Type B pancreatic cell (in vitro differentiated cells): ENCODE measurements around the gene HCRT. TPM values are rescaled to one million over a fixed set of nuclear protein-coding genes. Genes with fewer than 3 reads are reported as not detected.
"Not testable (repeated sequence)": the region's sequence is repeated elsewhere in the genome, so short reads cannot be mapped to it uniquely, and the experiment has no call there.

Experiments
- DNase-seq: peaks from one replicate; pipeline ENCODE4 v3.0.0; 2021; ENCODE audit warnings: mixed read lengths; ENCODE audit not compliant: unreplicated experiment; ENCODE audit errors: extremely low spot score
- H3K27ac Mint-ChIP-seq: 2 replicates; pipeline ENCODE4 v1.8.0; 2021; ENCODE audit warnings: mild to moderate bottlenecking, mixed read lengths
- H3K27me3 Mint-ChIP-seq: 2 replicates; pipeline ENCODE4 v1.8.0; 2021; ENCODE audit warnings: mixed read lengths
- H3K36me3 Mint-ChIP-seq: 2 replicates; pipeline ENCODE4 v1.8.0; 2021; ENCODE audit warnings: mixed read lengths
- H3K4me1 Mint-ChIP-seq: one replicate; pipeline ENCODE4 v1.8.0; 2021; ENCODE audit warnings: mixed read lengths; ENCODE audit not compliant: unreplicated experiment
- H3K4me3 Mint-ChIP-seq: 2 replicates; pipeline ENCODE4 v1.8.0; 2021; ENCODE audit warnings: mild to moderate bottlenecking, mixed read lengths
- H3K9me3 Mint-ChIP-seq: 2 replicates; pipeline ENCODE4 v1.8.0; 2021; ENCODE audit warnings: mixed read lengths
- CTCF ChIP-seq: fragments of 200-600 bp; sonication (generic); conservative IDR thresholded peaks from 2 replicates; pipeline ENCODE4 v1.5.0; 2021; ENCODE audit warnings: antibody characterized with exemption, mild to moderate bottlenecking
- total RNA-seq: library from RNA; stranded (reverse); gene quantifications from 2 replicates; pipeline ENCODE4 v1.2.1, GENCODE V29; 2021; ENCODE audit warnings: low replicate concordance

HCRT gene
- total RNA-seq, 1 donor from 2014 or later = not detected

DNA sequence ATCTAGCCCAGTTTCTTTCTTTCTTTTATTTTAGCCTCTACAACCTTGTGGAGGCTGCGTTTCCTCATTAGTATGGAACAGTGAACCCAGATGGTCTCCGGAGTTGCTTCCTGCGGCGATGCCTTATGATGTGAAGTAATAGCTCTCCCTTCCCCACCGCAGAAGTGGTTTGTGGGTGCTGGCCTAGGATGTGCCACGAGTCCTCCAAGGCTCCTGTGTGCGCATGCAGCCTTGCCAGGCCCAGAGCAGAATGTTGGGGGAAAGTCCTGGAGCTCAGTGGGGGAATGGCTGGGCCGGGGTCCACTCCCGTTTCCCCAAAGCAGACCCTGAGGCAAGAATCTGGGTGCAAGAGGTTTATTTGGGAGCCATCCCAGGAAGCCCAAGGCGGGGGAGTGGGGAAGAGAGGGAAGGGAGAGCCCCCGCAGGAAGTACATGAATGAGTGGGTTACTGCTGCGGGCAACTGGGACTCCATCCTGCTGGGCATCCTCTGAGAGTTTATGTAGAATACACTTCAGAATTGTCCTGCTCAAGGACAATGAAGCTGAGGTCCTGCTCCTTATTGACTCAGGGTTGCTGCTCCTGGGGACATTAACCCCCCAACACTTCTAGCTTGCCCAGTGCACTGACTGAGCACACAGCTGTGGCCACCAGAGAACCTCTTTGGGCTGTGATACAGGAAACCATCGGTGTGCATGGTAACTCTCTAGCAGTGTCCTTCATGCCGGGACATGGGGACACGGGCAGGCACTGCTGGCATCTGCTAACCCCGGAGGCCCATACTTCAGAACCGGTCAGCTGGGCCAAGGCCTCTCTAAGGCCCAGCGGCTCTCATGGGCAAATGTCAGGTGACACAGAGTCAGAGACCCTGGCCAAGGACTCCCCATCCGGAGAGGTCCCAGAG, 3.7 kb upstream of the HCRT start:
- no peaks in the 10 kb centered on the region for H3K9me3 Mint-ChIP-seq
- no peak overlapping the region for H3K4me3 Mint-ChIP-seq
- no peaks in the 10 kb centered on the region for H3K36me3 Mint-ChIP-seq
- H3K27me3 Mint-ChIP-seq = peaks cover 29% of the 10 kb centered on the region
- no peak overlapping the region for H3K27ac Mint-ChIP-seq
- TF ChIP-seq CTCF = no peak
- DNase-seq = no peak
- no peaks in the 10 kb centered on the region for H3K4me1 Mint-ChIP-seq

- DNase-seq = no peak
- Mint-ChIP-seq H3K27me3 (peaks cover 40% of the 10 kb centered on the region), H3K9me3 (no peaks in the 10 kb centered on the region), H3K4me1 (no peaks in the 10 kb centered on the region), H3K27ac (no peak overlapping the region), H3K36me3 (no peaks in the 10 kb centered on the region), H3K4me3 (no peak overlapping the region)
- TF ChIP-seq CTCF = no peak
Observed at GRCh38 chr17:42187833-42188232, 2.6 kb upstream of the HCRT start.

DNA sequence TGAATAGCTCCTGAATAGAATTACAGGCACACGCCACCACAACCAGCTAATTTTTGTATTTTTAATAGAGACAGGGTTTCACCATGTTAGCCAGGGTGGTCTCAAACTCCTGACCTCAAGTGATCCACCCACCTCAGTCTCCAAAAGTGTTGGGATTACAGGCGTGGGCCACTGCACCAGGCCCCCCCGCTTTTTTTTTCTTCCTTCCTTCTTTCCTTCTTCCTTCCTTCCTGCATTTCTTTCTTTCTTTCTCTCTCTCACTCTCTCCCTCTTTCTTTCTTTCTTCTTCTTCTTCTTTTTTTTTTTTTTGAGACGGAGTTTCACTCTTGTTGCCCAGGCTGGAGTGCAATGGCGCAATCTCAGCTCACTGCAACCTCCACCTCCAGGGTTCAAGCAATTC, 939 bp upstream of the HCRT start:
- peaks cover 57% of the 10 kb centered on the region for H3K27me3 Mint-ChIP-seq
- H3K27ac Mint-ChIP-seq, H3K36me3 Mint-ChIP-seq, DNase-seq, H3K4me1 Mint-ChIP-seq, H3K9me3 Mint-ChIP-seq: not testable (repeated sequence)
- peak overlapping the region; percentile 2 for H3K4me3 Mint-ChIP-seq

DNA sequence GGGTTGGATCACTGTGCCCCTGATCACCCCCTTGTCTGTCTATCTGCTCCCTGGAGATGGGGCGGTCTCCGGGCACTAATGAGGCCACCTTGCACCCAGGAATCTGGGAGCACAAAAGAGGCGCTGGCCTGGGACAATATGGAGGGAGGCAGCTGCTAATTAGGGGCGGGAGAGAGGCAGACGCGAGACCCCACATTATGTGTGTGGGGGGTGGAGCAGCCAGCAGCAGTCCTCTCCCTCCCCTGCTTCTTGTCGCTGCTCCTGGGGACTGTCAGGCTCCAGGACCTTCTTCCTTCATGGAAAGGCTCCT, 324 bp upstream of the HCRT start:
- no peaks in the 10 kb centered on the region for H3K9me3 Mint-ChIP-seq
- no peak for TF ChIP-seq CTCF
- DNase-seq = no peak
- no peaks in the 10 kb centered on the region for H3K36me3 Mint-ChIP-seq
- peaks cover 59% of the 10 kb centered on the region for H3K27me3 Mint-ChIP-seq
- no peak overlapping the region for H3K27ac Mint-ChIP-seq
- no peak overlapping the region for H3K4me3 Mint-ChIP-seq
- H3K4me1 Mint-ChIP-seq = no peaks in the 10 kb centered on the region

GRCh38 chr17:42183741-42184711, 1.2 kb downstream of the HCRT start:
- Mint-ChIP-seq H3K27me3 (peaks cover 74% of the 10 kb centered on the region), H3K4me3 (peak overlapping the region; percentile 79), H3K36me3 (no peaks in the 10 kb centered on the region), H3K4me1 (no peaks in the 10 kb centered on the region), H3K9me3 (no peaks in the 10 kb centered on the region), H3K27ac (no peak overlapping the region)
- TF ChIP-seq CTCF = peak; percentile 89
- peak; percentile 84 for DNase-seq
